GM20000 (cell line): ENCODE results near the gene FHAD1.
"Not testable (repeated sequence)": the region's sequence is repeated elsewhere in the genome, so short reads cannot be mapped to it uniquely, and the experiment has no call there.

Experiments used
- DNase-seq: peaks from one replicate; pipeline ENCODE4 v3.0.0; 2012; ENCODE audit warnings: low spot score
- CTCF ChIP-seq: IDR thresholded peaks from 2 replicates; pipeline ENCODE4 v1.5.1; 2012; ENCODE audit warnings: mild to moderate bottlenecking, control low read depth; ENCODE audit errors: extremely low read depth, missing control alignments

The FHAD1 gene

DNA sequence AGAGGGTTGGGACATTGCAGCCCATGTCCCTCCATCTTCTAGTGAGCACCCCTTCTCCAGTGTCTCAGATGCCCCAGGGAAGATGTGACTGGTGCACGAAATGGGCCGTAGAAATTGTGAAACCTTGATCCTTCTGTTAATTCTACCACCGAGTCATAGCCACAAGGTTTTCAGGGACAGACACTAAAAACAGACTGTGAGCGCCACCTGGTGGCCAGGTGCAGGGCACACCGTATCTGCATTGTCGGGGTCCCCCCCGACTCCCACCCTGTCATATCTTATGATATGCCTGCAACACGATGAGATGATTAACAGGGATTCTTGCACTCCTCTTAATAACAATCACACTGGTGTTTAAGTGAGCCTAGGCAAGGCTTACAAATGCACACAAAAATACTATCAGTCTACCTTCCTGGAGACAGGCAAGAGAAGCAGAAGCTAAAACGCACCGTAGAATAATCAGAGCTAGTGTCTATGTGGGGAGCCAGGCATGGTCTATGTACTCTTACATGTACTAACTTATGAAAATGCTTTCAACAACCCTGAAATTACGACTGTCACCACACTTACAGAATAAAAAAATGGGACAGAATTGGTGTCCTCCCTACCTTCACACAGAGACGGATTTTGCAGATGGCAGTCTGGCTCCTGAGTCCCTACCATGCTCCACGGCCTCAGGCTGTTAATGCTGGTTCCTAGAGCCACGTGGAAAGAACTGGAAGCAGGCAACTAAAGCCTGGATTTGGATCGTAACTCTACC is 57.9 kb downstream of the FHAD1 start:
- peak; percentile 69 for DNase-seq
- TF ChIP-seq CTCF = peak; percentile 55

DNA sequence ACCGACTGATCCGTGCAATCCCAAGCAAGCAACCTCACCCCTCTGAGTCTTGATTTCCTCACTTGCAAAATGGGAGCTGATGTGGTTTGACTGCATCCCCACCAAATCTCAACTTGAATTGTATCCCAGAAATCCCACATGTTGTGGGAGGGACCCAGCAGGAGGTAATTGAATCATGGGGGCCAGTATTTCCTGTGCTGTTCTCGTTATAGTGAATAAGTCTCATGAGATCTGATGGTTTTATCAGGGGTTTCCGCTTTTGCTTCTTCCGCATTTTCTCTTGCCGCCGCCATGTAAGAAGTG is 58.4 kb downstream of the FHAD1 start:
- DNase-seq = no peak
- no peak for TF ChIP-seq CTCF

- not testable (repeated sequence) for DNase-seq
Measured at GRCh38 chr1:15306352-15306751, 59.3 kb downstream of the FHAD1 start.

- TF ChIP-seq CTCF = no peak
- no peak for DNase-seq
Measured at GRCh38 chr1:15308135-15308534, 61.1 kb downstream of the FHAD1 start.

DNA sequence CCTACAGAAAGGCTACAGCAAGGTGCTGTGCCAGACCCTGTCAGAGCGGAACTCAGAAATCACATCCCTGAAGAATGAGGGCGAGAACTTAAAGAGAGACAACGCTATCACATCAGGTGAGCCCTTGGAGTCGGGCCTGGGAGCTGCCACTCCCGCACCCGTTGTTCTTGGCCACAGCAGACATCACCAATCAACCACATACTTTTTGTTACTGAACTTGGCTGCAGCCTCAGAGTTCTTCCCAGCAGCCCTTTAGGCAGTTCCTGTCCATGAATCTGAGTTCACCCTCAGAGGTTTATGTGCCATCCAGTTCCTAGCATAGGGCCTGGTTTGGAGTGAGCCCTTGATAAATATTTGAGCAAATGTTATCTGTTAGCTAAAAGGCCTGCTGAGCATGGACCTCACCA is 61.6 kb downstream of the FHAD1 start:
- no peak for TF ChIP-seq CTCF
- no peak for DNase-seq

DNA sequence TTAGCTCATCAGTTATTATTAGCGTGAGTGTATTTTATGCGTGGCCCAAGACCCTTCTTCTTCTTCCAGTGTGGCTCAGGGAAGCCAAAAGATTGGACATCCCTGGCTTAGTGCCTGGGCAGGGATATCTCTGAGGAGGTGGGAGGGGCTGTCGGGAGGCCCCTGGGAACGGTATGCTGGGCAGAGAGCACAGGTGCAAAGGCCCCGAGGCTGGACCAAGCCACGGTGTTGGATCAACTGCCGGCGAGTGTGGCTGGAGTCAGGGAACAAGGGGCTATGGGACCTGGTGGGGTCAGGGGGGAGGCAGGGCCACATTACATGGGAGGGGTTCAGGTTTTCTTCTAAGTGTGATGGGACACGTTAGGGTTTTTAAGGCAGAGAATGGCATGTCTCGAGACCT is 62.7 kb downstream of the FHAD1 start:
- no peak for TF ChIP-seq CTCF
- DNase-seq = no peak

DNA sequence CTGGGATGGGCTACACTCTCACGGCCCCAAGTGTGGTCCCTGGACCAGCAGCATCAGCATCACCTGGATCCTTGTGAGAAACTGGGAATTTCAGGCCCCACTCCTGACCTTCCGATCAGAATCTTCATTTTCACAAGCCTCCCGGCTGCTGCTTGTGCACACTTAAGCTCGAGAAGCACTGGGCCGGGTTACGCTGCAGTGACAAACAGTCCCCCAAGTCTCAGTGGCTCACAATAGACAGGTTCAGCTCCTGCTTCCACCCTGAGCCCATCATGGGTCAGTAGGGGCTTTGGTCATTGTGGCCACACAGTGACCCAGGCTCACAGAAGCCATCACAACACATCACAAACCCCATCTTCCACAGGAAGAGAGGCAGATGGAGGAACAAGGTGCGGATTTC is 63.5 kb downstream of the FHAD1 start:
- no peak for DNase-seq
- TF ChIP-seq CTCF = no peak

DNA sequence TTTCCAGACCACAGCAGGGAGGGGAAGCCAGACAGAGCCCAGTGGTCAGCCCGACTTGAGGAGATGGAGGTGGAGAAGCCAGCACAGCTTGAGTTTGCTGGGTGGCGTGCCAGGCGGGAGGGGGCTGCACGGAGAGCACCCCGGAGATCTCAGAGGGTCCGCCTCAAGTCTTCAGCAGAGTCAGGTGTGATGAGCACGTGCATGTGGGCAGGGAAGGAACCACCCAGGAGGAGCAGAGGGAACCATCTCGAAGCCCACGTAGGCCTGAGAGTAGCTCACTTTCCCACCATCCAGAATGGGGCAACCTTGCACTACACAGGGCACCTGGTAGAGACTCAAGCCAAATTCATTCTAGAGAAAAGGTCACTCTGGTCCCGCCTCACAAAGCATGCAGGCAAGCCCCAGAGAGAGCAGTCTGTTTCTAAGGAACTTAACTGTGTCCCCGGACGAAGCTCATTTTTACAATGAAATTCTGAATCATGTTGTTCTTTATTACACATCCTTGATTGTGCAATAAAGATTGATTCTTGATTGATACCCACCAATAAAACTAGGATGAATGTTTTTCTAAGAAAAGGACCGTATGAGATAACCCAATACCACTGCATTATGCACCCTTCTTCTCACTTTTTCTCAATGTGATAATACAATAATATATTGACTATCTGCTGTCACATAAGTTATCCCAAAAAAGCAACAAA is 64.2 kb downstream of the FHAD1 start:
- no peak for TF ChIP-seq CTCF

More for the DNA sequence above, 64.2 kb downstream of the FHAD1 start:
- DNase-seq = no peak
